HG02970 (cell line): ENCODE measurements around the gene CDH4.

Source experiments
- ATAC-seq: cut with Tn5 transposase; IDR thresholded peaks from one replicate; pipeline ENCODE4 v1.9.1; 2021; ENCODE audit warnings: mild to moderate bottlenecking, moderate library complexity, moderate number of reproducible peaks; ENCODE audit not compliant: unreplicated experiment, low FRiP score

Gene CDH4

DNA sequence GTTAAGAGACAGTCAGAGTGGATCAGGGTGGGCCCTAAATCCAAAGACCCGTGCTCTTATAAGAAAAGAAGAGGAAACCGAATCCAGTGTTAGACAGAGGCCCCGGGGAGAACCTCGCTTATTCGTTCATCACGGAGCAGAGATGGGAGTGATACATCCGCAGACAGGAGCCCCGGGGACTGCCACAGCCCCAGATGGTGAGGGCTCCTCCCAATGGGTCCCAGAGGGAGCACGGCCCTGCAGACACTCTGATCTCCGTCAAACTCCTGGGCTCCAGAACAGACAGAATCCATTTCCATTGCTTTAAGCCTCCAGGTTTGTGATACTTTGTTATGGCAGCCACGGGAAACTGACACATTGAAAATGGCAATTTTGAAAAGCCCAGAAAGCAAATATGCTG, 47.0 kb downstream of the CDH4 start:
- no peak for ATAC-seq

GRCh38 chr20:61299618-61300017, 47.6 kb downstream of the CDH4 start:
- ATAC-seq, result no peak

DNA sequence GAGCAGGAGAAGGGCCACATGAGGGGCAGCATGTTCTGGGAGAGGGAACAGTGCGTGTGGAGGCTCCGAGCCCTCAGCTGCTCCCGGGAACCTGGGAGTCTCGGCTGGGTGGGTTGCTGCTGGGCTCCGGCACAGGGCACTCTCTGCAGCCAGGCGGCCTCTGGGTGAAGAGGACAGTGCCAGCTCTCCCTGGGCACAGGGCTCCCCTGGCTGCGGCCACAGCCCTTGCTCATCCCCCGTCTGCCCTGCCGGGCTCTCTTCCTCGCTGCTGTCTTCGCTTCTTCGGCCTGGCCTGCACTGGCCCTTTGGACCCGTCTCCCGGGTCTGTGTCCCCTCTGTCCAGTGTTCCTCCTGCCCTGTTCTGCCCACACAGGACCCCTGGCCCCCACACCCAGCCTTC, 48.2 kb downstream of the CDH4 start:
- no peak for ATAC-seq

DNA sequence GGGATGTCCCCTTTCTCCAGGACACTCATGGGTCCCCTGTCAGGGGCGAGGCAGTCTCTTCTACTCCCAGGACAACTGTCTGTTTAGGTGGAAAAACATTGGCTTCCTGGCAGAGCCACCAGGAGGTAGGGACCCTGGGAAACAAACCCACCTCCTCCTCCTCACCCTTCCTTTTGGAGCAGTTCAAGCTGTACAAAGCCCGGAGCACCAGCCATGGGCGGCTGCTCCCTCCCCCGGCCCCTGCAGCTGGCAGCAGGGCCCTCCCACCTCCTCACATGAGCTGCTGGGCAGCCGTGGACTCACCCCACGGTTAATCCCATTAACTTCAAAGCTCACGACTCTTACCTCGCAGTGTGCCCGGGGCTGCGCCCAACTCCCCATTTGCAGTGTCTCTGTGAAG, 48.6 kb downstream of the CDH4 start:
- ATAC-seq, result no peak

GRCh38 chr20:61301711-61302525, 49.9 kb downstream of the CDH4 start:
- ATAC-seq, result no peak

- no peak for ATAC-seq
Observed at GRCh38 chr20:61303217-61303616, 51.2 kb downstream of the CDH4 start.

DNA sequence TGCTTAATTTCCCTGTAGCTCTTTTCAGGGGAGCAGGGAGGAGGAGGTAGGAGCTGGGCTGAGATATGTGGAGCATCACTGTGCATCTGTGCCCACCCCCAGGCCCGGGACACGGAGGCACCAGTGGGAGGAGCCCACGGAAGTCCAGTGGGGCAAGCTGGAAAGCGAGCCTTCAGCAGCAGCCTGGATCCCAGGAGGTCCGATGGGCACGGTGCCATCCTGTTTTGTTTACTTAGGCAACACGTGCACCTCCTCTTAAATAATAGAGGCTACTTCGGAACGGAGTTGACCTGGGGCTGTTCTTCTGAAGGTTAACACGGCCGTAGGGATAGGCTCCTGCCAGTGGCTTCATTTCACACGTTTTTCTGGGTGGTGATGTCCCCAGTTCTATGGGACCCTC, 51.6 kb downstream of the CDH4 start:
- no peak for ATAC-seq

GRCh38 chr20:61304750-61305149, 52.7 kb downstream of the CDH4 start:
- ATAC-seq, result no peak

- no peak for ATAC-seq
Observed at GRCh38 chr20:61306937-61307475, 54.9 kb downstream of the CDH4 start.

GRCh38 chr20:61307686-61308476, 55.8 kb downstream of the CDH4 start:
- no peak for ATAC-seq

DNA sequence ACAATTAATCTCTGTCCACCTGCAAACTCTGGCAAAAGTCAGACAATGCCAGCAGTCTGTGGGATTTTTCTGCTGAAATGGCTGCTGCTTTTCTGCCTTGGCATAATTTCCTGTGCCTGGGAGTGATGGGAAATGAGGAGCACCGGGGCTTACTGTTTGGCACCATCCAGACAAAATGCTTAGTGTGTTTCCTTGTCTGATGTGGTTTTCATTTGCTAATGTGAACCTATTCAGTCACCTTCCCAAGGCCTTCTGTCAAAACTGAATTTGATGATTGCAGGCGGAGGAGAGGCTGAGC, 56.4 kb downstream of the CDH4 start:
- no peak for ATAC-seq

DNA sequence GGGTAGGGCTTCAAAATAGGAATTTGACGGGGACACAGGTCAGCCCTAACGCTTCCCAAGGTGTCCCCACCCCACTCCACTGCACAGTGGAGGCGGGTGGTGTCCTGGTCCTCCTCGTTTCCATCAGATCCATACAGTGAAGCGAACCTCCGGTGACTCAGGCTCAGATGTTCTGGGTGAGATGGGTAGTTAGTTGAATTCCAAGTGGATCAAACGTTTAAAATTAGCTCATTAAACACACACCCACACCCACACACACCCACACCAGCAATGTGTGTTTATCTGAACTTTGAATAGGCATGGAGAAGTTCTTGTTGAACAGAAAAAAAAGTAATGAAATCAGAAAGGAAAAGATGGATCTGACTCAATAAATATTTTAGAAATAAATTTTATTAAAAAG, 58.9 kb downstream of the CDH4 start:
- ATAC-seq, result no peak

GRCh38 chr20:61311656-61312387, 59.8 kb downstream of the CDH4 start:
- no peak for ATAC-seq

DNA sequence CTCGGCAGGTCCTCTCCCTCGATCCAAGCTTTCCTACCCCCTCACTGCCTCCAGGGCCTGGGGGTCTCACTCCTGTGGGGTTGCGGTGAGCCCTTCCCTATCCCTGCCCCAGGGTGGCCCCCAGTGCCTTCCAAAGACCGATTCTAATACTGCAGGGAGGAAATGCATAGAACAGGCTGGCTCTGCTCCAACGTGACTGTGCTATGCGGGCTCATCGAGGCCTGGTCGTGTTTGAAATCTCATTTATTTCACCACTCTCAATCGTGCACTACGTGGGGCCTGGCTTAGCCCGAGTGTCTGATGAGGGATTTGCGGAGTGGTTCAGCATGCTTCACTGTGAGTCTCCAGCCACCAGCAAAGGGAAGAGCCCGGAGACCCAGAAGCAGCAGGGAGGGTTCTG, 60.9 kb downstream of the CDH4 start:
- ATAC-seq, result no peak

DNA sequence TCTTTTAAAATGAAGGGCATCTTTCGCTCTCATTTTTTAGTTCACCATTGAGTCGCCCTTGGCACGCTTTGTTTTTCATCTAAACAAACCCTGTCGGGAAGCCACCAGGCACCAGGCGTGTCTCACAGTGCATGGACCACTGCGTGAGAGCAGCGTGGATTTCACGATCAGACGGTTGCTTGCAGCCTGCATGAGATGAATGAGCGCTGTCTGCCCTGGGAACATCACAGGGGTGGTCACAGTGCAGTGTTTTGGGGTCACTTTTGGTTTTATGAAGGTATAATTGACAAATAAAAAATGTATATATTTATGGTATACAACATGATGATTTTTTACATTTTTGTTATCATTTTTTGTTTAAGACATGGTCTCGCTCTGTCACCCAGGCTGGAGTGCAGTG, 61.3 kb downstream of the CDH4 start:
- no peak for ATAC-seq

DNA sequence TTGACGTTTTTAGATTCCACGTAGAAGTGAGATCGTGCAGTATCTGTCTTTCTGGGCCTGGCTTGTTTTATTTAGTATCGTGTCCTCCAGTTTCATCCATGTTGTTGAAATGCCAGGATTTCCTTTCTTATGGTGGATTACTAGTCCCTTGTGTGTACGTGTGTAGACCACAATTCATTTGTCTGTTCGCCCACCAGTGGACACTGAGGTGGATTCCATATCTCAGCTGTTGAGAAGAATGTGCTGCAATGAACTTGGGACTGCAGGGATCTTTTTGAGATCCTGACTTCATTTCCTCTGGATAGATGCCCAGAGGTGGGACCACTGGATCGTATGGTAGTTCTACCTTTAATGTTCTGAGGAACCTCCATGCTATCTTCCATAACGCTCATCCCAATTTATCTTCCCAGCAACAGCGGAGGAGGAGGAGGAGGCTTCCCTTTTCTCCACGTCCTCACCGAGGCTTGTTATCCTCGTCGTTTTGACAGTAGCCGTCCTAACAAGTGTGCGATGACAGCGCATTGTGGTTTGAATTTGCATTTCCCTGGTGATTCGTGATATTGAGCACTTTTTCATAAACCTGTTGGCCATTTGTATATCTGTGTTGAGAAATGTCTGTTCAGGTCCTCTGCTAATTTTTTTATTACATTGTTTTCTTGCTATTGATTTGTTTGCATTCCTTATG, 62.4 kb downstream of the CDH4 start:
- no peak for ATAC-seq

- no peak for ATAC-seq
Observed at GRCh38 chr20:61315319-61315718, 63.3 kb downstream of the CDH4 start.

GRCh38 chr20:61316346-61316745, 64.3 kb downstream of the CDH4 start:
- ATAC-seq, result no peak

GRCh38 chr20:61317966-61318530, 66.0 kb downstream of the CDH4 start:
- no peak for ATAC-seq

DNA sequence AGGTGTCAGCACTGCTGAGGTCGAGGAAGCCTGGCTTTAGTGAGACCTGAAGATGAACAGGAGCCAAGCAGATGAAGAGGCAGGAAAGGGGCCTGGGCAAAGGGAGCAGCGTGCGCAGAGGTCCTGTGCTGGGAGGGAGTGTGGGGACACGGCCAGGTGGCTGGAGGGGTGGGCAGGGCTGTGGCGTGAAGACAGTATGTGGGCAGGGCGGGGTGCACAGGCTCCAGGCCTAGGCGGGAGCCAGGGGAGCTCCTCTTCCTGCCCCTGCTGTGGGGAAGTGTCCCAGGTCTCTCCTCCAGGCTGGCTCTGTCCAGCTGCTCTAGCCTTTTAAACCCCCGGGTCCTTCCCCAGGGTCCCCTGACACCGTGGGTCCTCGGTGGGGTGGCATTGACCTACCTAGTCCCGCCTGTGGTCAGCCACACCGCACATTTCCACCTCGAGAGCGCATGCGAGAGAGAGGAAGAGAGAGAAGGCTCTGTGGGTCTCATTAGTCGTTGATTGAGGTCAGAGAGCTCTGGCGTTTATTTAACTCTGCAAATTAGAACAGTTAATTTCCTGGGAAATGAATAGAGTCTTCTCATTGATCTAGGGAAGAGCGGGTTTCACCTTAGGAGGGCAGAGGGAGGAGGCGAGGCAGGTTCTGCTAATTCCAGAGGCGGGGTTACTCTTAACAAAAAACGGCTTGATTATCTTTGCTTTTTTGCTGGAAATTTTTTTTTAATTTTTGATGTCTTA, 68.8 kb downstream of the CDH4 start:
- ATAC-seq, result no peak
